ENCODE measurements around the gene SLC1A7.

Gene SLC1A7

GRCh38 chr1:53057127-53057526, 85.3 kb downstream of the SLC1A7 start:
- DNase-seq: no peak

- DNase-seq: no peak
Observed at GRCh38 chr1:53051676-53052075, 90.8 kb downstream of the SLC1A7 start.

- no peak for DNase-seq
Observed at GRCh38 chr1:53050310-53050709, 92.1 kb downstream of the SLC1A7 start.

GRCh38 chr1:53049574-53049967, 92.9 kb downstream of the SLC1A7 start:
- no peak for DNase-seq

- no peak for DNase-seq
Observed at GRCh38 chr1:53048960-53049573, 93.4 kb downstream of the SLC1A7 start.

- DNase-seq: no peak
Observed at GRCh38 chr1:53047737-53048736, 94.4 kb downstream of the SLC1A7 start.

GRCh38 chr1:53046930-53047329, 95.5 kb downstream of the SLC1A7 start:
- no peak for DNase-seq

GRCh38 chr1:53044926-53045325, 97.5 kb downstream of the SLC1A7 start:
- DNase-seq: no peak

- DNase-seq: no peak
Observed at GRCh38 chr1:53043271-53043670, 99.2 kb downstream of the SLC1A7 start.

- DNase-seq: no peak
Observed at GRCh38 chr1:53038566-53038965, 103.9 kb downstream of the SLC1A7 start.

All from activated gamma-delta T cell (primary cell).